Neuronal stem cell (in vitro differentiated cells): ENCODE results near the gene FBXW5.

Source experiments
- DNase-seq: peaks from one replicate; pipeline ENCODE4 v3.0.0-alpha.2; 2013; ENCODE audit warnings: low spot score
- H2AFZ ChIP-seq: one replicate; pipeline ENCODE4 v1.6.1; 2013; ENCODE audit warnings: mild to moderate bottlenecking, low read length, inconsistent platforms
- H2AK5ac ChIP-seq: 2 replicates; pipeline ENCODE4 v1.6.1; 2013; ENCODE audit warnings: low read depth, mild to moderate bottlenecking, inconsistent platforms, low read length, moderate library complexity, mixed read lengths
- H2BK120ac ChIP-seq: 2 replicates; pipeline ENCODE4 v1.6.1; 2013; ENCODE audit warnings: low read depth, mild to moderate bottlenecking, inconsistent platforms, low read length, moderate library complexity, mixed read lengths
- H2BK12ac ChIP-seq: one replicate; pipeline ENCODE4 v1.6.1; 2013; ENCODE audit warnings: low read length, inconsistent platforms
- H2BK15ac ChIP-seq: 2 replicates; pipeline ENCODE4 v1.6.1; 2013; ENCODE audit warnings: mild to moderate bottlenecking, low read length, inconsistent platforms, mixed read lengths
- H2BK5ac ChIP-seq: one replicate; pipeline ENCODE4 v1.6.1; 2013; ENCODE audit warnings: inconsistent platforms, mild to moderate bottlenecking, low read length, moderate library complexity
- H3K14ac ChIP-seq: one replicate; pipeline ENCODE4 v1.6.1; 2013; ENCODE audit warnings: low read length, inconsistent platforms
- H3K18ac ChIP-seq: 2 replicates; pipeline ENCODE4 v1.6.1; 2013; ENCODE audit warnings: low read length, inconsistent platforms
- H3K23ac ChIP-seq: 2 replicates; pipeline ENCODE4 v1.6.1; 2013; ENCODE audit warnings: low read depth, mild to moderate bottlenecking, mixed read lengths, low read length, inconsistent platforms; ENCODE audit not compliant: poor library complexity
- H3K27ac ChIP-seq: replicated peaks from 3 replicates; pipeline ENCODE4 v1.5.1; 2013; ENCODE audit warnings: low read length, inconsistent platforms
- H3K27me3 ChIP-seq, 3 experiments: 2 replicates each; pipeline ENCODE4 v1.6.1; 2013; ENCODE audit warnings: low read length in 3 of 3, mild to moderate bottlenecking in 2 of 3, inconsistent platforms in 1 of 3, low read depth in 1 of 3, mixed read lengths in 1 of 3, moderate library complexity in 1 of 3; ENCODE audit not compliant: control insufficient read depth in 3 of 3, insufficient read depth in 3 of 3
- H3K36me3 ChIP-seq, 2 donors: replicated peaks in 1 of 2; 2 replicates each; pipeline ENCODE4 v1.6.1; 2013; ENCODE audit warnings: low read length in 2 of 2; ENCODE audit not compliant: control insufficient read depth in 2 of 2, insufficient read depth in 2 of 2
- H3K4ac ChIP-seq: 2 replicates; pipeline ENCODE4 v1.6.1; 2013; ENCODE audit warnings: inconsistent platforms, mild to moderate bottlenecking, low read length, moderate library complexity
- H3K4me1 ChIP-seq, 2 donors: 1 replicate in 1 of 2; 2 replicates in 1 of 2; pipeline ENCODE4 v1.6.1; 2013; ENCODE audit warnings: low read length in 2 of 2, low read depth in 1 of 2; ENCODE audit not compliant: control insufficient read depth in 2 of 2, insufficient read depth in 1 of 2
- H3K4me2 ChIP-seq: one replicate; pipeline ENCODE4 v1.6.1; 2013; ENCODE audit warnings: mild to moderate bottlenecking, low read length, inconsistent platforms; ENCODE audit not compliant: insufficient read depth, poor library complexity, severe bottlenecking
- H3K4me3 ChIP-seq, 2 donors: 2 replicates each; pipeline ENCODE4 v1.5.1; 2013; ENCODE audit warnings: low read length in 2 of 2, mild to moderate bottlenecking in 2 of 2, inconsistent platforms in 1 of 2, moderate library complexity in 1 of 2
- H3K79me1 ChIP-seq: one replicate; pipeline ENCODE4 v1.6.1; 2013; ENCODE audit warnings: low read depth, mild to moderate bottlenecking, inconsistent platforms, low read length, moderate library complexity
- H3K9ac ChIP-seq: one replicate; pipeline ENCODE4 v1.6.1; 2013; ENCODE audit warnings: mild to moderate bottlenecking, low read depth, low read length, inconsistent platforms; ENCODE audit not compliant: poor library complexity
- H3K9me3 ChIP-seq, 2 donors: replicated peaks in 1 of 2; 2 replicates each; pipeline versions ENCODE3 to v1.6.1; 2013; ENCODE audit warnings: low read length in 2 of 2, mild to moderate bottlenecking in 2 of 2, inconsistent platforms in 1 of 2, low read depth in 1 of 2, mixed read lengths in 1 of 2, moderate library complexity in 1 of 2; ENCODE audit not compliant: control insufficient read depth in 2 of 2, insufficient read depth in 1 of 2
- H4K8ac ChIP-seq: one replicate; pipeline ENCODE4 v1.6.1; 2013; ENCODE audit warnings: low read depth, mild to moderate bottlenecking, inconsistent platforms, low read length, moderate library complexity
- H4K91ac ChIP-seq: one replicate; pipeline ENCODE4 v1.6.1; 2013; ENCODE audit warnings: low read length, low read depth, mild to moderate bottlenecking, inconsistent platforms; ENCODE audit not compliant: poor library complexity
- WGBS, 2 donors: extraction: QIAGEN DNeasy Blood & Tissue Kit; methylation state at CpG; one replicate each; pipeline ENCODE4 v1.1.7; 2013; ENCODE audit warnings: missing lambda C conversion rate in 2 of 2, mixed read lengths in 1 of 2; ENCODE audit not compliant: insufficient read length in 2 of 2, insufficient replicate concordance in 1 of 2; ENCODE audit errors: extremely low coverage in 2 of 2; 5-methylcytosine and 5-hydroxymethylcytosine counted together

Gene FBXW5

GRCh38 chr9:136964833-136965422 is 20.4 kb upstream of the FBXW5 start:
- peaks cover 0 to 16% (median 0%) of the 10 kb centered on the region in 3 experiments for H3K27me3 ChIP-seq
- no peaks in the 10 kb centered on the region for H3K36me3 ChIP-seq
- peak overlapping the region; percentile 38 for H3K14ac ChIP-seq
- H2BK120ac ChIP-seq, result peak overlapping the region; percentile 72
- no peak overlapping the region for H4K91ac ChIP-seq
- H2BK12ac ChIP-seq, result peak overlapping the region; percentile 58
- no peak overlapping the region for H3K23ac ChIP-seq
- peak overlapping the region; percentile 76 for H2AK5ac ChIP-seq
- WGBS, 2 donors, result no CpG with 5 or more reads among the region's 26 CpGs
- H2BK5ac ChIP-seq, result peak overlapping the region; percentile 24
- peaks cover 1% of the 10 kb centered on the region for H3K79me1 ChIP-seq
- H3K18ac ChIP-seq, result peak overlapping the region; percentile 76
- no peak overlapping the region for H3K27ac ChIP-seq
- H3K4me1 ChIP-seq, result peaks cover 8 to 15% of the 10 kb centered on the region in 2 donors
- no peak overlapping the region for H4K8ac ChIP-seq
- peak overlapping the region; percentile 89 for H2BK15ac ChIP-seq
- no peak overlapping the region for H3K9ac ChIP-seq
- H3K9me3 ChIP-seq, result peaks cover 0 to 1% of the 10 kb centered on the region in 2 donors
- no peak overlapping the region for H3K4me3 ChIP-seq
- H2AFZ ChIP-seq, result no peak overlapping the region
- no peak for DNase-seq
- no peak overlapping the region for H3K4ac ChIP-seq
- no peak overlapping the region for H3K4me2 ChIP-seq

- no peak overlapping the region for H3K27ac ChIP-seq
- H3K4me3 ChIP-seq, result no peak overlapping the region
- WGBS, 2 donors, result no CpG with 5 or more reads among the region's 22 CpGs
- H2AK5ac ChIP-seq, result peak overlapping the region; percentile 76
- DNase-seq, result no peak
- H3K36me3 ChIP-seq, result no peaks in the 10 kb centered on the region
- H3K14ac ChIP-seq, result peak overlapping the region; percentile 38
- H3K27me3 ChIP-seq, result peaks cover 0 to 21% (median 0%) of the 10 kb centered on the region in 3 experiments
- peak overlapping the region; percentile 89 for H3K23ac ChIP-seq
- no peak overlapping the region for H4K91ac ChIP-seq
- H2BK15ac ChIP-seq, result peak overlapping the region; percentile 89
- peak overlapping the region; percentile 85 for H3K18ac ChIP-seq
- no peak overlapping the region for H3K4ac ChIP-seq
- peak overlapping the region; percentile 24 for H2BK5ac ChIP-seq
- H3K4me2 ChIP-seq, result no peak overlapping the region
- peak overlapping the region; percentile 43 for H4K8ac ChIP-seq
- peak overlapping the region; percentile 84 for H2BK12ac ChIP-seq
- H3K9me3 ChIP-seq, result peaks cover 0 to 1% of the 10 kb centered on the region in 2 donors
- H3K4me1 ChIP-seq, result peaks cover 8 to 15% of the 10 kb centered on the region in 2 donors
- no peak overlapping the region for H2AFZ ChIP-seq
- H3K79me1 ChIP-seq, result peaks cover 1% of the 10 kb centered on the region
- H3K9ac ChIP-seq, result peak overlapping the region; percentile 60
- peak overlapping the region; percentile 18 for H2BK120ac ChIP-seq
Observed at GRCh38 chr9:136964171-136964689, 19.7 kb upstream of the FBXW5 start.

- H2AK5ac ChIP-seq, result peak overlapping the region; percentile 76
- H3K4ac ChIP-seq, result peak overlapping the region; percentile 66
- H3K23ac ChIP-seq, result no peak overlapping the region
- peak overlapping the region; percentile 56 for H2AFZ ChIP-seq
- no peaks in the 10 kb centered on the region for H3K36me3 ChIP-seq
- H3K27me3 ChIP-seq, result peaks cover 0 to 21% (median 0%) of the 10 kb centered on the region in 3 experiments
- peak overlapping the region; percentile 85 for H3K18ac ChIP-seq
- no peak overlapping the region for H4K91ac ChIP-seq
- DNase-seq, result no peak
- H3K79me1 ChIP-seq, result peaks cover 1% of the 10 kb centered on the region
- H2BK15ac ChIP-seq, result peak overlapping the region; percentile 97
- no peak overlapping the region for H3K4me3 ChIP-seq
- peaks cover 8 to 15% of the 10 kb centered on the region in 2 donors for H3K4me1 ChIP-seq
- H4K8ac ChIP-seq, result no peak overlapping the region
- no peak overlapping the region for H3K27ac ChIP-seq
- H2BK12ac ChIP-seq, result peak overlapping the region; percentile 41
- H3K9ac ChIP-seq, result no peak overlapping the region
- H2BK120ac ChIP-seq, result peak overlapping the region; percentile 81
- H3K4me2 ChIP-seq, result no peak overlapping the region
- WGBS, 2 donors, result no CpG with 5 or more reads among the region's 12 CpGs
- peak overlapping the region; percentile 8 for H3K14ac ChIP-seq
- H3K9me3 ChIP-seq, result peaks cover 0 to 1% of the 10 kb centered on the region in 2 donors
- H2BK5ac ChIP-seq, result no peak overlapping the region
Observed at GRCh38 chr9:136963751-136964150, 19.2 kb upstream of the FBXW5 start.

GRCh38 chr9:136963341-136963740 is 18.8 kb upstream of the FBXW5 start:
- peak overlapping the region; percentile 83 for H3K18ac ChIP-seq
- no peak overlapping the region for H3K4me2 ChIP-seq
- no peaks in the 10 kb centered on the region for H3K36me3 ChIP-seq
- H4K91ac ChIP-seq, result no peak overlapping the region
- peak overlapping the region; percentile 58 for H2BK12ac ChIP-seq
- H3K14ac ChIP-seq, result peak overlapping the region; percentile 21
- H3K9me3 ChIP-seq, result peaks cover 0 to 1% of the 10 kb centered on the region in 2 donors
- H3K79me1 ChIP-seq, result peaks cover 3% of the 10 kb centered on the region
- no peak overlapping the region for H3K27ac ChIP-seq
- H2BK15ac ChIP-seq, result peak overlapping the region; percentile 97
- peak overlapping the region; percentile 76 for H2AK5ac ChIP-seq
- no peak overlapping the region for H2BK5ac ChIP-seq
- peak overlapping the region; percentile 66 for H3K4ac ChIP-seq
- no peak overlapping the region for H3K9ac ChIP-seq
- no peak overlapping the region for H4K8ac ChIP-seq
- peaks cover 0 to 21% (median 0%) of the 10 kb centered on the region in 3 experiments for H3K27me3 ChIP-seq
- H2BK120ac ChIP-seq, result peak overlapping the region; percentile 81
- no CpG with 5 or more reads among the region's 15 CpGs for WGBS, 2 donors
- H3K4me3 ChIP-seq, result no peak overlapping the region
- H3K4me1 ChIP-seq, result peaks cover 8 to 15% of the 10 kb centered on the region in 2 donors
- no peak for DNase-seq
- peak overlapping the region; percentile 56 for H2AFZ ChIP-seq
- H3K23ac ChIP-seq, result no peak overlapping the region
